Renal cortex interstitium (tissue), 11 donors: Measurements from ENCODE around the gene GABRR1. TPM values are rescaled to one million over a fixed set of nuclear protein-coding genes. Genes with fewer than 3 reads are reported as not detected.
A peak's percentile ranks its signal among the peaks of the same experiment; 100 is the strongest.

Source experiments
- DNase-seq, 11 donors: peaks; one replicate each; pipeline ENCODE4 v3.0.0-alpha.2; 2013; ENCODE audit warnings: low read depth in 9 of 11, low spot score in 4 of 11; ENCODE audit errors: extremely low read depth in 1 of 11
- polyA plus RNA-seq, 3 donors: library from polyadenylated mRNA; unstranded; fragments of 120-200 nt; gene quantifications; one replicate each; pipeline ENCODE4 v1.2.1, GENCODE V29; 2013; ENCODE audit not compliant: insufficient read length in 3 of 3

The GABRR1 gene
- polyA plus RNA-seq, 3 donors = 0.95 to 2.9 (median 2.1) TPM

DNA sequence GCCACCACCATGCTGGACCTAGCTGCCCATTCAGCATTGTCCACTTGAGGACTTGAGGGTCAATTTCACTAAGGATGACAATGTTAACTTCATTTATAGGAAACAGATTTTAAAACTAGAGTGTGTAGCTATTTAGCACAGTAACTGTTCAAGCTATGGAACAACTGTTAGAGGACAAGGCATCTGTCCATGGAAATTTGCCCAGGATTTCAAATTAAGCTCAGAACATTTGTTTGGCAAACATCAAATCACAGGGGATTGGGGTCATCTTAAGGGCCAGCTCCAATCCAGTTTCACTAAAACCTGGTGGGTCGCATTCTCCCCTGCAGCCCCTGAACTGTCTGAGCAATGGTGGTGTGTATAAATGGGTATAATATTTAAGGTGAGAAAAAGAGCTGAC is 36.2 kb downstream of the GABRR1 start:
- no peak for DNase-seq

DNA sequence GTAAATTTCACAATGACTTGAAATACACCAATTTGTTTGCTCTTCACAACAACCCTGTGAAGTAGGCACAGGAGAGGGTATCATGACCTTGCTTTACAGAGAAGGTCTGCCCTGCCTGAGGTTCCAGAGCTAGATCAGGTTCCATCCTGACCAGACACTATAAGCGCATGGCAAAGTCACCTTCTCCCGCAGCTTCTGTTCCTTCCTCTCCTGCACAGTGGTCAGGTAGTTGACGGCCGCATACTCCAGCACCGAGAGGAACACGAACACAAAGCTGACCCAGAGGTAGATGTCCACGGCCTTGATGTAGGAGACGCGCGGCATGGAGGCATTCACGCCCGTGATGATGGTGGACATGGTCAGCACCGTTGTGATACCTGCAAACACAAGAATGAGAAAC is 37.0 kb downstream of the GABRR1 start:
- DNase-seq = no peak

- DNase-seq = no peak
Observed at GRCh38 chr6:89173634-89174033, 43.5 kb downstream of the GABRR1 start.

- DNase-seq = no peak
Observed at GRCh38 chr6:89172131-89172530, 45.0 kb downstream of the GABRR1 start.

- DNase-seq = no peak
Observed at GRCh38 chr6:89162047-89162371, 55.1 kb downstream of the GABRR1 start.

DNA sequence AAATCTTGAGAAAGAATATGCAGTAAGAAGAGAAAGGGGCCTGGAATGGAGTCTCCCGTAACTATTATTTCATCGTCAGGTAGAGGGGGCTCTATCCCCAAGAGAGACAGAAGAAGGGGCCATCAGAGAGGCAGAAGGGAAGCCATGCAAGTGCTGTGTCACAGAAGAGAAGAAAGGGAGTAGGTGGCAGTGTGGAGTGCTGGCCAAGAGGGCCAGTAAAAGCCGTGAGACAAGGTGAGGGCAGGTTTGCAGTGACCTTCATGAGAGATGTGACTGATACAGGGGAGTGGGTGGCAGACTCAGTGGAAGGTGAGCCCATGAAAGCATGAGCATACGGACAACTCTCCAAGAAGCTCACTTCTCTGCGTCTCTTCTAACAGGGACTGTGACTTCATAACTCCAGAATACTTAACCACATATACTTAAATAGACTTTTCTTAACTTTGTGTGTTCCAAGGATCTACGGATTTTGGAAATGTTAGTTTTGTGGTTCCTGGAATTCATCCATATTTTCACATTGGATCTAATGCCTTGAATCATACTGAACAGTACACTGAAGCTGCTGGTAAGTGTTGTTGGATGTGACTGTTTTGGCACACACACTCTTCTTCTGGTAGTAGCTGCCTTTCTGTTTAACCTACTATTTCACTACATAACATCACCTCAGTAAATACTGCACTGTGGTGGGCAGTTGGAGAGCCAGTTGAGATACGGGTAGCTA is 55.7 kb downstream of the GABRR1 start:
- no peak for DNase-seq

GRCh38 chr6:89160331-89161092 is 56.6 kb downstream of the GABRR1 start:
- no peak for DNase-seq

- no peak for DNase-seq
Observed at GRCh38 chr6:89154131-89154530, 63.0 kb downstream of the GABRR1 start.

DNA sequence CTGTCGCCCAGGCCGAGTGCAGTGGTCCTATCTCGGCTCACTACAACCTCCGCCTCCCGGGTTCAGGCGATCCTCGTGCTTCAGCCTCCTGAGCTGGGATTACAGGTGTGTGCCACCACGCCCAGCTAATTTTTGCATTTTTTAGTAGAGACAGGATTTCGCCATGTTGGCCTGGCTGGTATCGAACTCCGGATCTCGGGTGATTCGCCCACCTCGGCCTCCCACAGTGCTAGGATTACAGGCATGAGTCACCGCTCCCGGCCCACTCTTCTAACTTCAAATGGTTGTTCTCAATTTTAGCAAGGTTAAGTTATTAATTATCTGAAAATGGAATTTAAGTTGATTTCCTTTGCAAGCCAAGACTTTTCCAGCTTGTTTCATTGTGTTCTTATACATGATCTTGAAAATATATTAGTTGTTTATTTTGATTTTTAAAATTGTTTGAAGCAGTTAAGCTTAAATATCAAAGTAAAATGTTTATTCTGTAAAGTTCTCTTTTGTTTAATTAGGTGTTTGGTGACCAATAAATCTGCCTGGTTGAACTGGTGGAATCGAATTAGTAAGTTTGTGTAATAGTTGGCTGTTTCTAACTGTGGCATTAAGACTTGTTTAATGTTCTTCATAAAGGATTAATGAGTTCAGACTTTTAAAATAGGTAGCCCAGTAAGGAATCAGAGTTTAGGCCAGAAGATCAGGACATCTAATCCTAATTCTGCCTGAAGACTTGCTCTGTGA is 69.0 kb downstream of the GABRR1 start:
- DNase-seq = no peak

- peak in 10 of 11 donors; percentile 25 to 57 (median 34) for DNase-seq
Observed at GRCh38 chr6:89146718-89147700, 70.1 kb downstream of the GABRR1 start.

GRCh38 chr6:89145956-89146717 is 71.0 kb downstream of the GABRR1 start, which contains the start of gene PM20D2:
Gene PM20D2, plus strand, starts transcription at chr6:89146055. Its CDS starts 90 bp downstream, at chr6:89146145.
- DNase-seq = peak in 10 of 11 donors; percentile 47 to 73 (median 60)

- peak in 6 of 11 donors; percentile 22 to 42 (median 35) for DNase-seq
Observed at GRCh38 chr6:89145091-89145955, 71.8 kb downstream of the GABRR1 start.

- peak in 3 of 11 donors; percentile 33 to 61 (median 44) for DNase-seq
Observed at GRCh38 chr6:89144354-89144906, 72.7 kb downstream of the GABRR1 start.

DNA sequence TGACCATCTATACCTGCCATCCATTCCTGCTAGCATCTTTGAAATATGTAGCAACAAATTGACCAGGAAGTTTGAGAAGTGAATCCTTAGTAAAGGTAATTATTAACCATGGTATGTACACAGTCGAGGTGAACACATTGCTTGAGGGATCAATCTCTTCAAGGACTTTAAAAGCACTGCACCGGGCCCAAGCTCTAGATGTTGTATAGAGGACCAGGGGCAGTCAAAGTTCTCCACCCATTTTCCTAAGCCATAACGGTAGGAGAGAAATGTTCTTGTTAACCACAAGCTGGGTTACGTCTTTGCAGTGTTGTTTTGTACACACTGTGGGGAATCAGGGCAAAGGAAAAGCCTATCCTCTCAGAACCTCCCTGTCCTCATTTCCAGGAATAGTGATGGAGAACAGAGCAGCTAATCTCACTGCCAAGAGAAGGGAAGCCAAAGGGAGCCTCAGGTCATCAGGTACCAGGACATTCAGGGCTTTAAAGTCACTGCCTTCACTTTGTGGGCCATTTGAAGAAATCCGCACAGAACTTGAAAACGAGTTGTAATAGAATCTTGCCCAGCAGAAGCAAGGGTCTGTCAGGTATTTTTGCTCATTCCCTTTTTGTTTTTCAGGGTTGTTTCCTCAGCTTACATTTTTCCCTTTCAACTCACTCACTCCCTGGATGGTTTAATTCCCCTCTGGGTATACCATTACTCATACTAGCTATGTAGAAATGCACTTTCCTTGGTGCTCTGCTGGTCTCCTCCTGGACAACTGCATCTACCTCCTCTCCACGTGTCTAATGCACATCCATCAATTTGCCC is 76.6 kb downstream of the GABRR1 start:
- no peak for DNase-seq

- DNase-seq = no peak
Observed at GRCh38 chr6:89139509-89140346, 77.4 kb downstream of the GABRR1 start.
